ENCODE results near the gene BRME1.

The BRME1 gene

DNA sequence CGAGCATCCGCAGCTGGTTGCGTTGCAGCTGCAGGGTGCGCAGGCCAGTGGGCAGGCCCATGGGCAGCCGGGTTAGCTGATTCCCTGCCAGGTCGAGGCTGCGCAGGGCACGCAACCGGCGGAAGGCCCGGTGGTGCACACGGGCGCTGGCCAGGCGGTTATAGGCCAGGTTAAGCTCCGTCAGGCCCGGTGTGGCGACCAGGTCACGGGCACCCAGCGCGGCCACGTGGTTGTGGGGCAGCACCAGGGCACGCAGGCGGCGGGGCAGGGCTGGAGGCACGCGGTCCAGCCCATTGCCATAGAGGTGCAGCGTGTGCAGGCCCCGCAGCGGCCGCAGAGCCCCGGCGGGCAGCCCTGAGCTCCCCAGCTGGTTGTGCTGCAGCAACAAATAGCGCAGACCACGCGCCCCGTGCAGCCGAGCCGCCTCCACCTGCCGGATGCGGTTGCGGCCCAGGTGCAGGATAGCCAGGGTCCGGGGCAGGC, 27.0 kb upstream of the BRME1 start:
- no peak for DNase-seq (ENCODE audit: low read depth)
- no peak for TF ChIP-seq CTCF (conservative IDR thresholded peaks at IDR 0.05; ENCODE audit: low read depth, low read length)
- no peak overlapping the region for H3K4me3 ChIP-seq (ENCODE audit: low read depth, low read length)

DNA sequence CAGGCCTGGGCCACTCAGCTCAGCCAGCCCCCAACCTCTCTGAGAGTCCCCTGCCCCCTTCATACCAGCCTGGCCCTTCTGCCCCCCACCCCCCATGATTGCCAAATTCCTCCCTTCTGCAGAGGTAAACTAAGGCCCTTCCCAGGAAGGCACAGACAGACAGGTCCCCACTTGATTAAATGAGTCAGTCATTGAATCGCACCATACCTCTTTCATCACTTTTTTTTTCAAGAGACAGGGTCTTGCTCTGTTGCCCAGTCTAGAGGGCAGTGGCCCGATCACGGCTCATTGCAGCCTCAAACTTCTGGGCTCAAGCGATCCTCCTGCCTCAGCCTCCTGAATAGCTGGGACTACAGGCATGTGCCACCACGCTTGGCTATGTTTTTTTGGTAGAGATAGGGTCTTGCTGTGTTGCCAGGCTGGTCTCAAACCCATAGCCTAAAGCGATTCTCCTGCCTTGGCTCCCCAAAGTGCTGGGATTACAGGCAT, 26.3 kb upstream of the BRME1 start:
- no peak for DNase-seq (ENCODE audit: low read depth)
- no peak for TF ChIP-seq CTCF (conservative IDR thresholded peaks at IDR 0.05; ENCODE audit: low read depth, low read length)
- H3K4me3 ChIP-seq (ENCODE audit: low read depth, low read length) = no peak overlapping the region

DNA sequence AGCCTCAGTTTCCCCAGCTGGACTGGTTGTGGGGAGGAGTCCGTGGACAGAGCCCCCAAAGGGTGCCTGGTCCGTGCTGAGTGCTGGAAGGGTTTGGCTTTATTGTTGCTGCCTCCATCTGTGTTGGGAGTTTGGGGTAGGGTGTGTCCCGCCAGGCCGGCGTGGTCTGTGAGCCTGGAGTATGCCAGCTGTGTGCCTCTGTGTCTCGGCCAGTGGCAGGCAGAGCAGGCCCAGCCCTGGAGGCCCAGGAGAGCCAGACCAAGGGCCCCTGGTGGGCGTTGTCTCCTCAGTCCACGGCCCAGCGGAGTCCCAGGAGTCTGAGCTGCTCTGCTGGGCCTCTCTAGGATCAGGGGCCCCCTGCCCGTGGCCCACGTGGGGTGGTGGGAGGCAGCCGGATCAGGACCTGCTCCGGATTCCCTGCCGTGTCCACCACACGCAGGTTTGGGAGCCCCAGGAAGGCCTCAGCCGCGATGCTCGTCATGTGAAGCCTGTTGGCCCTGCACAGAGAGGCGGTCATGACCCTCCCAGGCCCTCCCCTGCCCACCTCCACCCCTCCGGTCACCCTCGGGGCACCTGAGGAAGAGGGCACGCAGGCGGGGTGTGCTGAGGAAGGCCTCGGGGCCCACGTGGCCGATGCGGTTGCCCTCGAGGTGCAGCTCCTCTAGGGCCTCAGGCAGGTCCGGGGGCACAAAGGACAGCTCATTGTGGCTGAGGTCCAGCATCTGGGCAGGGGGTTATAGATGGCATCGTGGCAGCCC, 25.7 kb upstream of the BRME1 start:
- TF ChIP-seq CTCF (conservative IDR thresholded peaks at IDR 0.05; ENCODE audit: low read depth, low read length) = no peak

GRCh38 chr19:13930402-13930801, 24.5 kb upstream of the BRME1 start:
- no peak for DNase-seq (ENCODE audit: low read depth)
- H3K4me3 ChIP-seq (ENCODE audit: low read depth, low read length) = no peak overlapping the region
- no peak for TF ChIP-seq CTCF (conservative IDR thresholded peaks at IDR 0.05; ENCODE audit: low read depth, low read length)

More for the DNA sequence above, 25.7 kb upstream of the BRME1 start:
- H3K4me3 ChIP-seq (ENCODE audit: low read depth, low read length) = no peak overlapping the region
- no peak for DNase-seq (ENCODE audit: low read depth)

DNA sequence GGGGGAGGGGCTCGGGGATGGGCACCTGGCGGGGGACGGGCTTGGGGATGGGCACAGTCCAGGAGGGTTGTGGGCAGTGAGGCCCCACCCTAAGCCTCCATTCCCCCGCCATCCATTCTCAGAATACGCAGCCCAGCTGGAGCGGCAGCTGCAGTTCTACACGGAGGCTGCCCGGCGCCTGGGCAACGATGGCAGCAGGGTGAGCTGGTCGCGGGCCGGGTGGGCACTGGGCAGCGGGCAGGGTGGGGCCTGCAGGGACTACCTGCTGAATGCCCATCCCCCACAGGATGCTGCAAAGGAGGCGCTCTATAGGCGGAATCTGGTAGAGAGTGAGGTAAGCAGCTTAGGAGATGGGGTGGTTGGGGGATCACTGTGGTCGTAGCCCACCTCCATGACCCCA, 24.0 kb upstream of the BRME1 start:
- TF ChIP-seq CTCF (conservative IDR thresholded peaks at IDR 0.05; ENCODE audit: low read depth, low read length) = no peak
- H3K4me3 ChIP-seq (ENCODE audit: low read depth, low read length) = no peak overlapping the region
- no peak for DNase-seq (ENCODE audit: low read depth)

DNA sequence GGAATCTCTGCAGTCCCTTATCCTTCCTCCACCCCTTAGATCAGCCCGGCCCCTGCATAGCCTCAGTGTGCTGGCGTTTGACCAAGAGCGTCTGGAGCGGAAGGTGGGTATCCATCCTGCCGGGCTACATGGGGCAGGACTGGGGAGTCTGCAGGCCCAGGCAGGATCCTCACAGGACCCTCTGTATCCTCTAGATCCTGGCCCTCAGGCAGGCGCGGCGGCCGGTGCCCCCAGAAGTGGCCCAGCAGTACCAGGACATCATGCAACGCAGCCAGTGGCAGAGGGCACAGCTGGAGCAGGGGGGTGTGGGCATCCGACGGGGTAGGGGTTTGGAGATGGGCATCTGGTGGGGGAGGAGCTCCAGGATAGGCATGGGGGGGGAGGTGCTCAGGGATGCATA, 23.4 kb upstream of the BRME1 start:
- no peak for TF ChIP-seq CTCF (conservative IDR thresholded peaks at IDR 0.05; ENCODE audit: low read depth, low read length)
- DNase-seq (ENCODE audit: low read depth) = no peak

DNA sequence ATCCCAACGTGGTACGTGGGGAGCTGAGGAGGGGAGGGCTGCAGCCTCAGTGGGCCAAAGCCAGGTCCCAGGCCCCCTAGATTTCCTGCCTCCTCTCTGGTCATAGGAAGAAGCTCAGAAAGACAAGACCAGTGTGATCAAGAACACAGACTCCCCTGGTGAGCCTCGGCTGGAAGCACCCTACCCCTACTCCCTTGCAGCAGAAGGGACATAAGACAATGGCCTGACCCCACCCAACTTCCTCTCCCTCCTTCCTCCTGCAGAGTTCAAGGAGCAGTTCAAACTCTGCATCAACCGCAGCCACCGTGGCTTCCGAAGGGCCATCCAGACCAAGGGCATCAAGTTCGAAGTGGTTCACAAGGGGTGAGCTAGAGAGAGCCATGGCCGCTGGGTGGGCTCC, 20.8 kb upstream of the BRME1 start:
- no peak overlapping the region for H3K4me3 ChIP-seq (ENCODE audit: low read depth, low read length)
- no peak for TF ChIP-seq CTCF (conservative IDR thresholded peaks at IDR 0.05; ENCODE audit: low read depth, low read length)
- no peak for DNase-seq (ENCODE audit: low read depth)

More for the DNA sequence above, 23.4 kb upstream of the BRME1 start:
- no peak overlapping the region for H3K4me3 ChIP-seq (ENCODE audit: low read depth, low read length)
